ENCODE data around the gene VIP. TPM values are rescaled to one million over a fixed set of nuclear protein-coding genes. Genes with fewer than 3 reads are reported as not detected.

Gene VIP
- polyA plus RNA-seq, 1 donor (not counting 4 experiments of a cell fraction or from before 2014, with no cell fraction given) = not detected

DNA sequence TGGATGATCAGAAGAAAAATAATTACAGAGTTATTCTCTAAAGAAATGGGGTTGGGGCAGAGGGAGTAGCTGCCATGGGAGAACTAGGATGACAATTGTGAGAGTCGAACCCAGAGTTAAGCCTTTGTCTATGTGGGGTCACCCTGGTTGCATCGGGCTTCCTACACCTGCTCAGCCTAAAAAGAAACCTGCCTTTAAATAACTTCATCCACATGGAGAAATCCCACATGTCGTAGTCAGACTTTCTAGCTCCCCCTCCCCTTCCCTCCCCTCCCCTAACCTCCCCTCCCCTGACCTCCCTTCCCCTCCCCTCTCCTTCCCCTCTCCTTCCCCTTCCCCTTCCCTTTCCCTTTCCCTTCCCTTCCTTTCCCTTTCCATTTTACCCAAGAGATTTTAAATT, 14.7 kb downstream of the VIP start:
- no peak for FAIRE-seq
- Histone ChIP-seq H3K9ac (ENCODE audit: control insufficient read depth, extremely low read depth, insufficient read depth, low read length) (no peak overlapping the region), H3K27me3 (ENCODE audit: control insufficient read depth, extremely low read depth, insufficient read depth, low read length) (no peaks in the 10 kb centered on the region), H3K9me1 (ENCODE audit: control insufficient read depth, extremely low read depth, insufficient read depth, low read length) (no peaks in the 10 kb centered on the region), H4K20me1 (ENCODE audit: control insufficient read depth, extremely low read depth, insufficient read depth, low read length) (no peaks in the 10 kb centered on the region), H3K9me3 (ENCODE audit: control insufficient read depth, low read depth, low read length) (no peaks in the 10 kb centered on the region), H3K4me2 (ENCODE audit: control insufficient read depth, extremely low read depth, insufficient read depth, low read depth, low read length) (no peak overlapping the region), H3K4me3 (ENCODE audit: control insufficient read depth in 2 of 3, extremely low read depth in 1 of 3, insufficient read depth in 2 of 3, low read depth in 1 of 3, low read length in 3 of 3) (no peak overlapping the region), H2AFZ (ENCODE audit: control insufficient read depth, low read length) (no peak overlapping the region), H3K36me3 (ENCODE audit: control insufficient read depth in 2 of 2, extremely low read depth in 1 of 2, insufficient read depth in 2 of 2, low read length in 2 of 2) (no peaks in the 10 kb centered on the region), H3K27ac (ENCODE audit: control insufficient read depth, insufficient read depth, low read length) (no peak overlapping the region), H3K4me1 (ENCODE audit: control insufficient read depth, extremely low read depth, insufficient read depth, low read length) (no peaks in the 10 kb centered on the region), H3K79me2 (ENCODE audit: control insufficient read depth, insufficient read depth, low read length) (no peaks in the 10 kb centered on the region)
- dilution Hi-C loops (cut with MboI; ENCODE audit: extremely low pct_ligation_motif_present, low sequenced_read_pairs) = no loop called here
- DNase-seq (ENCODE audit: low read depth, low spot score) = no peak
- TF ChIP-seq CTCF (optimal IDR thresholded peaks at IDR 0.05 in 1 of 3, IDR thresholded peaks at IDR 0.05 in 1 of 3, conservative IDR thresholded peaks at IDR 0.05 in 1 of 3; ENCODE audit: extremely low read depth in 1 of 3, insufficient read depth in 2 of 3, low read length in 3 of 3) (no peak), EZH2 (IDR thresholded peaks at IDR 0.05; ENCODE audit: low read length) (no peak)

DNA sequence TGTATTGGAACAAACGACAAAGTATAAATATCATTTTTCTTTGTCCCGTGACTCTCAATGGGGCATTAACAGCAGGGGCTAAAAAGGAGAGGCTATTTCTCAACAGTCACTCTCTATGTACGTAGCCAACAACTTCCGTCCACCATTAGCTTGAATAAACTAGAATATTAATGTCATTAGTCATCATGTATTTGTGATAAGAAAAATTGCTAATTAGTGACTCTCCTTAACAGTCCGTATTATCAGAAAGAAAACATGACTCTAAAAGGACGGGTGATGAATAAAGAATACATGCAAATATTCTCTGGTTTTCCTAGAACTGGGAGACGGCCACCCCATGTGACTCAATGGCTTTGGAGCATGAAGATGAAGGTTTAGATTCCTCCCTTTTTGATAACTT, 18.6 kb downstream of the VIP start:
- Histone ChIP-seq H3K4me1 (ENCODE audit: control insufficient read depth, extremely low read depth, insufficient read depth, low read length) (no peaks in the 10 kb centered on the region), H3K9ac (ENCODE audit: control insufficient read depth, extremely low read depth, insufficient read depth, low read length) (no peak overlapping the region), H3K9me3 (ENCODE audit: control insufficient read depth, low read depth, low read length) (no peaks in the 10 kb centered on the region), H2AFZ (ENCODE audit: control insufficient read depth, low read length) (no peak overlapping the region), H3K79me2 (ENCODE audit: control insufficient read depth, insufficient read depth, low read length) (no peaks in the 10 kb centered on the region), H3K4me2 (ENCODE audit: control insufficient read depth, extremely low read depth, insufficient read depth, low read depth, low read length) (no peak overlapping the region), H3K4me3 (ENCODE audit: control insufficient read depth in 2 of 3, extremely low read depth in 1 of 3, insufficient read depth in 2 of 3, low read depth in 1 of 3, low read length in 3 of 3) (no peak overlapping the region), H4K20me1 (ENCODE audit: control insufficient read depth, extremely low read depth, insufficient read depth, low read length) (no peaks in the 10 kb centered on the region), H3K27ac (ENCODE audit: control insufficient read depth, insufficient read depth, low read length) (no peak overlapping the region), H3K9me1 (ENCODE audit: control insufficient read depth, extremely low read depth, insufficient read depth, low read length) (no peaks in the 10 kb centered on the region), H3K36me3 (ENCODE audit: control insufficient read depth in 2 of 2, extremely low read depth in 1 of 2, insufficient read depth in 2 of 2, low read length in 2 of 2) (no peaks in the 10 kb centered on the region), H3K27me3 (ENCODE audit: control insufficient read depth, extremely low read depth, insufficient read depth, low read length) (no peaks in the 10 kb centered on the region)
- TF ChIP-seq CTCF (optimal IDR thresholded peaks at IDR 0.05 in 1 of 3, IDR thresholded peaks at IDR 0.05 in 1 of 3, conservative IDR thresholded peaks at IDR 0.05 in 1 of 3; ENCODE audit: extremely low read depth in 1 of 3, insufficient read depth in 2 of 3, low read length in 3 of 3) (no peak), EZH2 (IDR thresholded peaks at IDR 0.05; ENCODE audit: low read length) (no peak)
- DNase-seq (ENCODE audit: low read depth, low spot score) = no peak
- dilution Hi-C loops (cut with MboI; ENCODE audit: extremely low pct_ligation_motif_present, low sequenced_read_pairs) = no loop called here
- no peak for FAIRE-seq
